ENCODE results near the gene RARS1.
A peak's percentile ranks its signal among the peaks of the same experiment; 100 is the strongest.

The RARS1 gene

GRCh38 chr5:168486136-168486879 is at the start of gene RARS1:
Gene RARS1, plus strand, starts transcription at chr5:168486471. Its CDS starts 28 bp downstream, at chr5:168486499.
- peaks cover 6% of the 10 kb centered on the region for H3K36me3 ChIP-seq (ENCODE audit: control insufficient read depth, insufficient read depth, low read length)
- no peaks in the 10 kb centered on the region for H3K27me3 ChIP-seq (replicated peaks; ENCODE audit: control insufficient read depth, insufficient read depth, low read length)
- DNase-seq (ENCODE audit: extremely low read depth, insufficient read length), result peak; percentile 90
- peak within 1 kb of the TSS; percentile 100 for H3K4me3 ChIP-seq (replicated peaks; ENCODE audit: low read depth, low read length)
- peak; percentile 99 for TF ChIP-seq CTCF (IDR thresholded peaks at IDR 0.05; ENCODE audit: insufficient read depth, low read length, poor library complexity, severe bottlenecking)

GRCh38 chr5:168438349-168438748 is 47.9 kb upstream of the RARS1 start:
- Histone ChIP-seq H3K4me3 (replicated peaks; ENCODE audit: low read depth, low read length) (no peak overlapping the region), H3K36me3 (ENCODE audit: control insufficient read depth, insufficient read depth, low read length) (no peaks in the 10 kb centered on the region), H3K27me3 (replicated peaks; ENCODE audit: control insufficient read depth, insufficient read depth, low read length) (no peaks in the 10 kb centered on the region)
- no peak for DNase-seq (ENCODE audit: extremely low read depth, insufficient read length)
- no peak for TF ChIP-seq CTCF (IDR thresholded peaks at IDR 0.05; ENCODE audit: insufficient read depth, low read length, poor library complexity, severe bottlenecking)

- Histone ChIP-seq H3K27me3 (replicated peaks; ENCODE audit: control insufficient read depth, insufficient read depth, low read length) (no peaks in the 10 kb centered on the region), H3K36me3 (ENCODE audit: control insufficient read depth, insufficient read depth, low read length) (no peaks in the 10 kb centered on the region), H3K4me3 (replicated peaks; ENCODE audit: low read depth, low read length) (no peak overlapping the region)
- DNase-seq (ENCODE audit: extremely low read depth, insufficient read length), result no peak
- no peak for TF ChIP-seq CTCF (IDR thresholded peaks at IDR 0.05; ENCODE audit: insufficient read depth, low read length, poor library complexity, severe bottlenecking)
Observed at GRCh38 chr5:168443533-168443932, 42.7 kb upstream of the RARS1 start.

- Histone ChIP-seq H3K36me3 (ENCODE audit: control insufficient read depth, insufficient read depth, low read length) (no peaks in the 10 kb centered on the region), H3K27me3 (replicated peaks; ENCODE audit: control insufficient read depth, insufficient read depth, low read length) (no peaks in the 10 kb centered on the region), H3K4me3 (replicated peaks; ENCODE audit: low read depth, low read length) (no peak overlapping the region)
- no peak for DNase-seq (ENCODE audit: extremely low read depth, insufficient read length)
- TF ChIP-seq CTCF (IDR thresholded peaks at IDR 0.05; ENCODE audit: insufficient read depth, low read length, poor library complexity, severe bottlenecking), result no peak
Observed at GRCh38 chr5:168443950-168444700, 42.1 kb upstream of the RARS1 start.

GRCh38 chr5:168446983-168447619 is 39.2 kb upstream of the RARS1 start:
- no peaks in the 10 kb centered on the region for H3K36me3 ChIP-seq (ENCODE audit: control insufficient read depth, insufficient read depth, low read length)
- no peak for TF ChIP-seq CTCF (IDR thresholded peaks at IDR 0.05; ENCODE audit: insufficient read depth, low read length, poor library complexity, severe bottlenecking)
- DNase-seq (ENCODE audit: extremely low read depth, insufficient read length), result no peak
- no peaks in the 10 kb centered on the region for H3K27me3 ChIP-seq (replicated peaks; ENCODE audit: control insufficient read depth, insufficient read depth, low read length)
- no peak overlapping the region for H3K4me3 ChIP-seq (replicated peaks; ENCODE audit: low read depth, low read length)
